Stimulated activated CD8-positive, alpha-beta memory T cell treated with anti-CD3 and anti-CD28 coated beads, Interleukin-15, amount 100 ng/mL, for 4 hours (primary cell): ENCODE data around the gene STMN1.

Experiments used
- DNase-seq, 2 donors: peaks; one replicate each; pipeline ENCODE4 v3.0.0-alpha.2; 2020; ENCODE audit warnings: low read depth in 2 of 2

The STMN1 gene

DNA sequence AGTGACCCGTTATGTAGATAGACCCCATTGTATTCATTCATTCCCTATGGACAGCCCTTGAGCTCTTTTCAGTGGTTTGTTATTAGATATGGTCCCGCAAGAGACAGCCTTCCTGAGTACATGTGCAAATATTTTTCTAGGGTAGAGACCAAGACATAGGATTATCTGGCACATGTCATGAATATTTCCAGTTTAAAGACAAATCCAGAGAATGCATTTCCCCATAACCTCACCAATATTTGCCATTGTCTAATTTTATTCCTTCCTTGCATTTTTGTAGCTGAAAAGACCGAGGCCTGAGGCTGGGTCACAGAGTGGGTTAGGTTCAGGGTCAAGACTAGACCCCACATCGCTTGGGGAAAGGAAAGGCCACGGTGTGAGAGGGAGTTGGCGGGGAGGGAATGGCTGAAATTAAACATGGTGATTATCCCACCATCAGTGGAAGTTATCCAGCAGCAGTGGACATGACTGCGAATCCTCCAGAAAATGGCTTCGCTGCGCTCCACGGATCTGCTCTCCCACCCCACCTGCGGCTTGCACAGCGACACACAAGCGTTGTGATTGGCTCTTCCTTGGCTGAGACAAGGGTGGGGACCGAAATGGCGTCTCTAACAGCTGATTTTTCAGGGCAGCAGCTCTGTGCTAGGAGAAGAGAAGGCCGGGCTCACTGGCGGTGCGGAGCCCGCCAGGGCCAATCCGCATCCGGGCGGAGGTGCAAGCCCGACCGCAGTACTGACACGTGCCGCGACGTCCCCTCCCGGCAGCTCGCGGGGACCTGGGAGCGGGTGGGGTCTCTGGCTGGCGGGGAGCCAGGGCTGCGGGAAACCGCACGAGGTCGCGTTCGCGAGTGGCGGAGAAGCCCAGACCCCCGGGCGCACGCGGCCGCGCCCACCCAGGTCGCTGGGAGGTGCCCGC lies 16.1 kb upstream of the STMN1 start:
- DNase-seq: peak in 1 of 2 donors; percentile 2

DNA sequence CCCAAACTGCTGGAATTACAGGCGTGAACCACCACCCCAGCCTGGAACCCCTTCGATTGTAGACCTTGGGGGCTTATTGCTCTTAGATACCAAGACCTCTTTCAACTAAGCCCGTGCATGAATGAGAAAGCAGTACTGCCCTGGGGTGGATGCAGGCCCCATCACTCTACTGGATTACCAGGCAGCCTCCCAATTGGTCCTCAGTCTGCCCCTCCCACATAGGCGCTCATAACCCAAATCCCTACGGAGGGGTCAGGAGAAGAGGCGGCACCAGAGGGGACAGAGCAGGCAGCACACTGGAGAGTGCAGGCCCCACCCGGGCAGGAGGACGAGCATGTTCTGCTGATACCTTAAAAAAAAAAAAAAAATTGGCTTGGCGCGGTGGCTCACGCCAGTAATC lies 12.4 kb upstream of the STMN1 start:
- DNase-seq: no peak

DNA sequence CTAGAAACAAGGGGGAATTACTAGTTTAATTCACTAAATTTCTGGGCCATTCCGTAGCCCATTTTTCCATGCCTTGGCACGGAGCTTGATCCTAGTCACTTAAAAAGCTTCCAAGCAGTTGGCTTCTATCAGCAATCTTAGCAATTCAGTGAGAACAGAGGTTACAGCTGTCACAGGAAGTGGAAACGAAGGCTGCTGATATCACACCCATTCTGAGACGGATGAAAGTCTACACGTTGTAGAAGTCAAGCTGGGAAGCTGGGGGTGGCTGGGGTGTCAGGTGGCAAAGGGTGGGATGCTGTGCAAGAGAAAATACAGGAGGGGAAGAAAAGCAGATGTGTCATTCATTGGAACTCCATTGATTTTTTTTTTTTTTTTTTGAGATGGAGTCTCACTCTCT lies 11.8 kb upstream of the STMN1 start:
- DNase-seq: no peak

DNA sequence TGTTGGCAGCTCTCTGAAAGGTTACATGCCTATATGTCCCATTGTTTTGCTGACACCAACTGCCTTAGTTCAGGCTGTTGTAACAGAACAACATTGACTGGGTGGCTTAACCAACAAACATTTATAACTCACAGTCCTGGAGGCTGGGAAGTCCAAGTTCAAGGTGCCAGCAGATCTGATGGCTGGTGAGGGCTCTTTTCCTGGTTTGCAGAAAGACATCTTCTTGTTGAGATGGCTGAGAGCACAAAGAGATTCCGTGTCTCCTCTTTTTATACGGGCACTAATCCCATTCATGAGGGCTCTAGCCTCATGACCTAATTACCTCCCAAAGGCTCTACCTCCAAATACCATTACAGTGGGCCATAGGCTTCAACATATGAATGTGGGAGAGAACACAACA lies 10.2 kb upstream of the STMN1 start:
- no peak for DNase-seq

DNA sequence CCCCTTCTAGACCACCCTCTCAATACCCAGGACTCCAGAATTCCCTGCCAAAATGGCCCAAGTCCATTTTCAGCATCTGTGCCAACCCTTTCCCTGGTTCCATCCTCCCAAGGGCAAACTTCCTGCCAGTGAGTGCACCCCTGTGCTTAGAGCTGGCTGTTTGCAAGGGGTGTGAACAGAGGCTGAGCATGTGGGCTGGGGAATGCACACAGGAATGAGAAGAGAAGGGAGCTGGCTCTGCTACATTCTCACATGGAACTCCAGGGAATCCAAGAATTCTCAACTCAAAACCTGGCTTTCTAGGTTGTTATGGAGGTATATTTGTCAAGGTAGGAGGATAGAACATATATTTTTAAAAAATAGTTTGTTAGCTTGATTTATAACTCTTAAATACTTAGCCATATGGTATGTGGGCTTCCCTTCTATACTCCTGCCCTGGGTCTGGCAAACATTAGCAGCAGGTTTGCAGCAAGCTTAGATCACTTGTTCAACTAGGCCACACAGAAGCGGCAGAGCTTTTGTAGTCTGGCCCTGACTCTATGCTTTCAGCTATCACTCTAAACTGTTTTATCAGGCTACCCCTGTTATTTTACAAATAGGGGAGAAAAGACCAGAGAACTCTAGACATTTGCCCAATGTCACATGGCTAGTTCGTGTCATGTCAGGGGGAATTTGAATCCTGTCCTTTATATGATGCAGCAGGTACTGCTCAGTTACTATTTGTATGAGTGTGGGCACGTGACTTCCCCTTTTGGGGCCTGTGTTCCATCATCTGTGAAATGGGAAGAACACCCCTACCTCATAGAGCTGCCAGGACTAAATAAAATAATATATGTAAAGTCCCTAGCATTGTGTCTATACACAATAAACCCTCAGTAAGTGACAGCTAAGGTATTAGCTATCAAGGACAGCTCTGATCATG lies 8.1 kb upstream of the STMN1 start:
- DNase-seq: no peak

DNA sequence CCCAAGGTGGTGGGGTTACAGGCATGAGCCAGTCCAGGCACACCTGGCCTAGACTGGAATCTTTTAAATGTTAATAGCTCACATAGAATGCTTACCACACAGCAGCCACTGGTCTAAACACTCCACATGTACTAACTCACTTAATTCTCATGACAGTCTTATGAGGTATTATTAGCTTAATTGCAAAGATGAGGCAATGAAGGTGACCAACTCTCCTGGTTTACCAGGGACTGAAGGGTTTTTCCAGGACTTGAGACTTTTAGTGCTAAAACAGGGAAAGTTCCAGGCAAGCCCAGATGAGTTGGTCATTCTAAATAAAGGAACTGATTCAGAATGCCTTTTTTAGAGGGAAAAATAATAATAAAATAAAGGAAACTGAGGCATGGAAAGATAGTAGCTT lies 7.0 kb upstream of the STMN1 start:
- no peak for DNase-seq

DNA sequence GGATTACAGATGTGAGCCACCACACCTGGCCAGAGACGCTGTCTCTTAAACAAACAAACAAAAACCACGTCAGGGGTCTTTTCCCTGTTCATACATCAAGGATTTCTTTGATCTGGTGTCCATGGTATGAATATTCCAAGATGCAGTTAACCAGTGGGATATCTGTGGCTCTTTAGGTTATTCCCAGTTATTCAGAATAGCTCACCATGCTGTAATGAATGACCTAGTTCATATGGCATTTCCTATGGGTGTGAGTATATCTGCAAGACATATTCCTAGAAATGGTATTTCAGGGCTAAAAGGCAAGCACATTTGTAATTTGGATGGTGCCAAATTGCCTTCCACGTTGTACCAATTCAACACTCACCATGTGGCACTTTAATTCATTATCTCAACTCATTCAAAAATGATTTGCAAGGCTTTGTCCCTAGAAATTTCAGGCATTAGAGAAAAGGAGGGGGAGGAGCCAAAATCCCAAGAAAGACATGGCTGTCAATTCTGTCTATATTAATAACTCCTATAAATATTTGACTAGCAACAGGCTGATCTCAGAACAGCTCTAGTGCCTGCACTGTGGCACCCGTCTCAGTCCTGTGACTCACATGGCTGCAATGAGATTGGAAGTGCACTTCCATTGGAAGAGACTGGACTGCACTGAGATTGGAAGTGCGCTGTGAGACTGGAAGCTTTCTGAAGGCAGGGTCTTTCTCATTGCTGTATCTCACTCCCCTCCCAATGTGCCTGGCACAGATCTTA lies 6.0 kb upstream of the STMN1 start:
- DNase-seq: no peak

DNA sequence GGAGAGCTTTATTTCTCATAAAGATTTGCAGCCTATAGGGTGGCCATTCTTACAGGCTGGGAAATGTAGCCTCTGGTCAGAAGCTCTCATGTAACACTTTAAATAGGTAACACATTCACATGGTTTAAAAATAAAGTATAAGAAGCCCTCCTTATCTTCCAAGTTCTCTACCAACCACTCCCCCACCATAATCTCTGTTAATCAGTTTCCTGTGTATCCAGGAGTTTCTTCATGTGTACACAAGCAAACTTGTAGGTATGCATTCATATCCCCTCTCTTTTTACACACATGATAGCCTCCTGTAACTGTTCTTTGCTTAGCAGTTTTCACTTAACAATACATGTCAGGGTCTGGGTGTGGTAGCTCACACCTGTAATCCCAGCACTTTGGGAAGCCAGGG lies 4.9 kb upstream of the STMN1 start:
- DNase-seq: no peak

DNA sequence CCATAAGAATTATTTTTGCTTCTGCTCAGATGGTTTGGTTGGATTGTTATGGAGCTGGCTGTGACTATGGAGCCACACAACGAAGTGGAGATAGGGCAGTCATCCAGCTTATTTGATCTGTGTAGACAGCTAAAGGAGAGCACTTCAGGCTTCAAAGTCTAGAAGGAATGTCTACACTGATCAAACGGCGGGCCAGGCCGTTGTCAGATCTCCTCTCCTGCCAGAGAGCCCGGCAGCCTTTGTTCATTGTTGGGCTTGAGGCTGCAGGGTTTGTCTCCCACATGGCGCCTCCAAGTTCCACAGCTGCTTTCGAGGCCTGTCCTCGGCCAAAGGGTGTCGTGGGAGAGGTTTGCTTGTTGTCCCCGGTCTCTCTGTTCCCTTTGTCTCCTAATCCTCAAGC lies 2.8 kb upstream of the STMN1 start:
- DNase-seq: no peak

DNA sequence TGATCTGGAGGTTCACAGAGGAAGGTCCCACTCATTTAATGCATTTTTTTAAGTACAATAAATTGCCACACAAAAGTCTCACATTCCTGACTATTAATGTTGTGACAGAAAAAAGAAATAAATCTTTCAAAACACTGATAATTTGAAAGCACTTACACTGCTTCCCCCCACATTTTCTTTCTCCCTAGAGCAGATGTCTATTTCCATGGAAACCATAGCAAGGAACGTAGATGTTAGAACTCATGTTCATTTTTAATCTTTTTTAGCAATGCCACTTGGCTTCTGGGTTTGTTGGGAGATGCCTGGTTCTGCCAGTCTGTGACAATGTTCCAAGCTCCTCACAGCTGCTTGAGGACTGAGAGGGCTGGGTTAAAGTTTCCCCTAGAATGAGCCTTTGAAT lies 1.9 kb upstream of the STMN1 start:
- DNase-seq: no peak

DNA sequence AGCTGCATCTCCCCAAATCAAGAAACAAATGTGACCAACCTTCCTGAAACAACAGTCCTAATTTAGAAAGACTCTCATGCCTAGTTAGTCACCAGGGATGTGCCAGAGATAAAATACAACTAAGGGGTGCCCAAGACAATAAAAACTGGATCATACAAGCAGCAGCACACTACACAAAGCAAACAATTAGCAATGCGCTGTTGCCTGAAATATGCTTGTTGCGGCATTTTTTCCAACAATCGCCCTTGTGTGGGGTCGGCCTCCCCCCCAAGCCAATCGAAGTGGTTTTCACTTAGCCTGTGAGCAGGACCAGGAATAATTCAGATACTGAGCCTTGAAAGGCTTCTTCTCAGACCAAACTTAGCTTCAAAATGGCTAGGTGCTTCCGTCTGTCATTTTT lies 1.4 kb upstream of the STMN1 start:
- DNase-seq: no peak

DNA sequence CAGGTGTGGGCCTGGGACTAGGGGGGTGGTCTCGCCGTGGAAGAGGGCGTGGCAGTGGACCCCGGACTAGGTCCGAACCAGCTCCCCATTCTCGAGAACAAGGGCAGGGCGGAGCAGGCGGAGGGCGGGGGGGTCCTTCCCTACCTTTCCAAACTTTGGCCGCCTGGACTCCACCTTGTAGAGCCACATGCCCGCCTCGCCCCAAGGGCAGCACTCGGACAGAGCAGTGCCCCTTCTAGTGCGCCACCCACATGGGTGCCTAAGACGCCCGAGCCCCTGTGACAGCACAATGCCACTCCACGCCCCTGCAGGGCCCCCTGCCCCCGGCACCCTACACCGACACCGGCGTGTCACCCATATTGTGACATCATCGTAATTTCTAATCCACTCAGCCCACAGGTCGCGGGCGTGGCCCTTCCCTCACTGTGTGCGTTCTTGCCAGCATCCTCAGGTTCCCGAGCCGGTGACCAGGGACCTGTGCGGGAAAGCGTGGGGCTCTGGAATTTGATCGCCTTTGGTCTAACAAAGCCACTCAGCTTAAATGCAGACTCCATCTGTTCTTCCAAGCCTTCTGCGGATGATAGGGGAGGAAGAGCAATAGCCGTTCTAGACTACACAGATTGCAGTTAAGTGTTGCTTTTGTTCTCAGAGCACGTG lies 553 bp upstream of the STMN1 start:
- no peak for DNase-seq

DNA sequence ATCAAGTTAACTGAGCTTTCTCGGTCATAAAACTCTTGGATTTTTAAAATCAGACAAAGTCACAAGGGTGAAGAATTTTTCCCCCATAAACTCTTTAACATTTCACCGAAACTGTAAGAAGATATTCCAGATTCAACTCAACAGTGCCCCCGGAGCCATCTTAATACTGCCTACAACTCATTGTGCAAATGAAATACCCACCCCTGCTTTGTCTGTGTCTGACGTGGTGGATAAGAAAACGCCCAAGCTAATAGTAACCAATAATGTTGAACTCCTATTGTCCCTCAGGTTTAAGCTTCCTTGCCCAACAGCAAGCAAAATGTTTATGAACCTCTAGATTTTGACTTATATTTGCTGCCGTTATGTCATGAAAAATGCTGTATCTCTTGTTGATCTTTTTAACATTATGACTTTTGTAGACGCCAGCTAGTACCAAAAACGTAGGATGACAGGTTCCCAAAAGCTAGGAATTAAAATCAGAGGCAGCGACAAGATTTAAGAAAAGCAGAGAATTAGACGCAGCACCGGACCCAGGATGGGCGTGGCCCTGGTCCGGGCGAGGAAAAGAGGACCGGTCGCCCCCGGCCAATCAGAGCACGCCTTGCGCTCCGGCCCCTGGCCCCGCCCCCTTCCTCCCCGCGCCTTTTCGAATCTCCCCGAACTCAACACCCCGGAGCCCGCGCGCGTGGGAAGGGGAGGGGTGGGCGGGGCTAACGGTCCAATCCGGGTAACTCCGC lies 1.1 kb downstream of the STMN1 start:
- DNase-seq: peak; percentile 87 to 89

DNA sequence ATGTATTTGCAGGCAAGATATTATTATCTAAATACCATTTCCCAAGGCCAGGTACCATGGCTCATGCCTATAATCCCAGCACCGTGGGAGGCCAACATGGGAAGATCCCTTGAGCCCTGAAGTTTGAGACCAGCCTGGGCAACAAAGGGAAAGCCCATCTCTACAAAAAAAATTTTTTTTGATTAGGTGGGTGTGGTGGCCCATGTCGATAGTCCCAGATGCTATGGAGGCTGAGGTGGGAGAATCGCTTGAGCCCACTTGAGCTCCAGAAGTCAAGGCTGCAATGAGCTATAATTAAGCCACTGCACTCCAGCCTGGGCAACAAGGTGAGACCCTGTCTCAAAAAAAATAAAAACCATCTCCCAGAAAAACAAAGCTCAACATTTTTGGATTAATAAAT lies 2.2 kb downstream of the STMN1 start:
- no peak for DNase-seq

DNA sequence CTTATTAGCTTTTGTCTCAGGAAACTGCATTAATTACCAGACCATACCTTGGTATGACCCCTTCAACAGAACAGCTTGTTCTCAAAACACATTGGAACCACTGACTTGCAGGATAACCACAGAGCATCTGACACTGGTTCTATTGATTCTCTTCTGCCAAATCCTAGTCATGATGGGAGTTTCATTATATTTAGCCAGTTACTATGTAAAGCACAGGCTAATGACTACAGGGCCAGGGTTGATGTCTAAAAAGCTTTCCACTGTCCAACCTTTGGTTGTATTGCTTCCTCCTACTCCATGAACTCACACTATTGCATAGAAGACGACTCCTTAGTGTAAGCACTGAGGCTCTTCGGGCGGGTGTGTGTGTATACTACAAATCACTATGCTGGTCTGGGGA lies 3.8 kb downstream of the STMN1 start:
- DNase-seq: no peak

DNA sequence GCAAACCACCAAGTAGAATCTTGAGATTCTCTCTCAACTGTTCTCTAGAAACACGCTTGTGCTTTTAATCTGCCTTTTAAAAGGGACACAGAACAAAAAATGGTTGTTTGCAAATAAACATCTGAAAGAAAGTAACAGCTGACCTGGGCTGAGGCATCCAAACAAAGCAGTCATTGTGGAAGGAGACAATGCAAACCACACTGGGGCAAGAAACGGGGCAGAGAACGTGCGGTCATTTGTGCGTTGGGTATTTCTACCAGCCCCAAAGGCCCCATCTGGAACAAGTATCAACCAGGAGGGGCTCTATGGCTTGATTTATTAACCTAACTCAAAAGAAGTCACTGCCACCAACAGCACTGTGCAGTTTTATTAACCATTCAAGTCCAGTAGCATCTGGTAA lies 6.0 kb downstream of the STMN1 start:
- DNase-seq: no peak

DNA sequence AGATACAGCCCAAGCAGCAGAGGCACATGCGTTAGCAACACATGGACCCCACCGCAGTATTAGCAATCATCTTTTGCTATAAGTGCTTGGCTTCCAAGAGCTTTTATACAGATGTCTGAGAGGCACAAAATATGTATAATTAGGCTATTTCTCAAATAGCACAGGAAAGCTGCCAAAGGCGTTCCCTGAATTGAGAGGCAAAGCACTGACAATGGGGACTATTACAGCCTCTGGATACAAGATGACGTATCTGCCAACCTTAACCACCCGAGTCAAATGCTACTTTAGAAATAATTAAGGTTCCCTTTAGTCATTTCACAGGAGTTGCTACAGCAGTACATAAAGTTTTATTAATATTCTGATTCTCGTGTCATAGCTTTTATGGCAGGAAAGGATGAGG lies 6.4 kb downstream of the STMN1 start:
- no peak for DNase-seq

DNA sequence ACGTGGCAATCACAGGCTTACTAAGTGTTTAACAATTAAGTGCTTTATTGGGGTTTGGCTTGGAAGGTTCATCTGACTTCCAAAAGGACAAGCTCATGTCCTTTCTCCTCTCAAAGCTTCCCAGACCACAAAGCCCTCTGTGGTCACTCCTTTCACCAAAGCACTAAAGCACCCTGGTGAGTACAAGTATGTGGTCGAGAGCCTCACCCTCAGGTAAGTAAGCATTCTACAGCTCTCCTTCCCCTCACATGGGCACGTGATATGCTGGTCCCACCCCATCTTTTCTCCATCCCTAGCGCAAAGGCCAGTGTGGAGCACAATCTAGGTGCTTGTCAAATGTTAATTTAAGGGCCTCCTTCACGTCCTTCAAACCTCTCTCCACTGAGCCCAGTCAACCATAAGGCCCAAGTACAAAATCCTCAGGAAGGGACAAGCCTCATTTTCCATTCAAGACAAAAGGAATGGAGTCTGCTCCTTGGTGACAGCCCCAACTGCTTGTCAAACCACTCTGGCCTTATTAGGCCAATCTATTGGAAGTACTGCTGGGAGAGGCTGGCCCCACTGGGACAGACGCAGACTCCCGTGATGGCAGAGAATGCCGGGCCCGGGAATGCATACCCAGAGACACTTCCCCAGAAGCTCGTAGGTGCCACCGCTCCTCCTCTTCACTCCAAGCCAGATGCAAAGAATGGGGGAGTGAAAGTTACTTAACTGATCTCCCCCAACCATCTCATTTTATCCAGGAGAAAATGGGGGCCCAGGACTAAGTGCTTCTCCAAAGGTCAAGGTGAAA lies 7.8 kb downstream of the STMN1 start:
- DNase-seq: no peak

DNA sequence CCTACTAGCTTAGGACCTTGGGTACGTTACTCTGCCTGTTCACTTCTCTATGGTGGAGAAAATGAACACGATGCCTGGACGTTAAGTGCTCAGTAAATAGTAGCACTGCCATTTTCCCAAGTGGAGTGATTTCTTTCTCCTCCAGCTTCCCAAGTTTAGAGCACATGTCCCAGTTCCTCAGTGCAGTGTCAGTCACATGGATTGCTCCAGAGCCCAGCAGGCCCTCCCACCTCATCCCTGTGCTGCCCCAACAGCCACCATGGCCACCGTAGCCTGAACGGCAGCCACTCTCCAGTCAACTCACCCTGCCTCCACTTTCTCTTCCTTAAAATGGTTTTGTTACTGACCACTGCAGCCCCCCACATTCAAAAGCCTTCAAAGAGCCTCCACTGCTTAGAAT lies 8.5 kb downstream of the STMN1 start:
- DNase-seq: no peak

DNA sequence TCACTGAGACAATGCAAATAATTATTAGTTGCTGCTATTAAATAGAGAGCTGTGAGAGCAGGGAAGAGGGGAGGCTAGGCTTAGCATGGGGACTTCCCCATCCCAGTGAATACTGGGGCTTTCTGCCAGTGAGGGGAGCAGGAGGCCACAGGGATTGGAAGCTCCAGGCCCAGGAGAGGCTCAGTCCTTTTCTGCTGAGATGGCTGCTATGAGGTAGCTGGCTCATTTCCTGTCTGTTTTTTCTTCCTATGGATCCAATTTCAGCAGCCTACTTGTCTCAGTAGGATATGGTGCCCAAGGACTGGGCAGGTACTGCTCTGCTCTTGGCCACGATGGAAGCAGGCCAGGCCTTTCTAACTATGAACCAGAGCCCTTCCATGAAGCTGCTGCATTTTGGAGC lies 10.0 kb downstream of the STMN1 start:
- no peak for DNase-seq
